Hematopoietic multipotent progenitor cell (in vitro differentiated cells): ENCODE data around the gene HOXC5. TPM values are rescaled to one million over a fixed set of nuclear protein-coding genes. Genes with fewer than 3 reads are reported as not detected.
A peak's percentile ranks its signal among the peaks of the same experiment; 100 is the strongest.
"Not testable (repeated sequence)": the region's sequence is repeated elsewhere in the genome, so short reads cannot be mapped to it uniquely, and the experiment has no call there.

Experiments used
- DNase-seq, 3 donors: peaks; one replicate each; pipeline ENCODE4 v3.0.0-alpha.2; 2011 to 2015; ENCODE audit warnings: low read depth in 2 of 3, low spot score in 2 of 3
- total RNA-seq: library from RNA; depleted of rRNA; stranded (reverse); fragments of >200 nt; gene quantifications from one replicate; pipeline ENCODE4 v1.2.3, GENCODE V29; 2012

Gene HOXC5
- total RNA-seq, 1 donor = not detected

DNA sequence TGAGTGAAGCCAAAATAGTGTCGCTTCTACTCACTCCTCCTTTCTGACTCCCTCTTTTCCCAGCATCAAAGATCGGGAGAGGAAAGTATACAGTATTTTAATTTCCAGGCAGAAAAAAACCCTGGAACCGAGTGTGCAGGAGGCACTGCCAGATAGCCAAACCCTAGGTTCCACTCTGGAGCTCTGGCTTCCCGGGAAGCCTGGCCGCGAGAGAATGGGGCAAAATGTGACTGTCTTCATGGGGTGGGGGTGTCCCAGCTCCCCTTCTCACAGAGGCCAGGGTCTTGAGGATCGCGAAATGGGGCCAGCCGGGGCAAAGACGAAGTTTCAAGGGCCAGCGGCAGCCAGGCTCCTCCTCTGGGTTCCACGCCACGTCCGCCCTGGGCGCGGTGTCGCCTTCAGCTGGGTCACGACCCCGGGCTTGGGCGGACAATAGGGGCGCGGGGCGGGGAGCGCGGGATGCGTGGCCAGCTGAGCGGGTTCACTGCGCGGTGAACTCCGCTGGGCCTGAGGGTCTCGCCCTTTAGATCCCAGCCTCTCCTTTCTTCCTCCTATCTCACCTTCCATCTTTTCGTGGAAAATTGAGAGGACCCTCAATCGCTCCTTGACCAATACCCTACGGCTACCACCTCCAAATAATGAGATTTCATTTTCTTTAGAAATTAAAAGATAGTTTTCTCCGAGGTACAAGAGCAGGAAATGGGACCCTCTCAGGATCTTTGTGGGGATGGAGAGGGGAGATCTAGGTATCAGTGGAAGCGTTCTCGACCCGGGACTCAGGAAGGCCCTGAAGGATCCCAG, 27.5 kb downstream of the HOXC5 start:
- DNase-seq = no peak

GRCh38 chr12:54060975-54061778, 28.3 kb downstream of the HOXC5 start:
- DNase-seq = no peak

- no peak for DNase-seq
Observed at GRCh38 chr12:54065677-54066076, 32.8 kb downstream of the HOXC5 start.

GRCh38 chr12:54066408-54066807, 33.6 kb downstream of the HOXC5 start:
- no peak for DNase-seq

GRCh38 chr12:54068418-54069070, 35.7 kb downstream of the HOXC5 start:
- no peak for DNase-seq

- DNase-seq = no peak
Observed at GRCh38 chr12:54071942-54072341, 39.1 kb downstream of the HOXC5 start.

DNA sequence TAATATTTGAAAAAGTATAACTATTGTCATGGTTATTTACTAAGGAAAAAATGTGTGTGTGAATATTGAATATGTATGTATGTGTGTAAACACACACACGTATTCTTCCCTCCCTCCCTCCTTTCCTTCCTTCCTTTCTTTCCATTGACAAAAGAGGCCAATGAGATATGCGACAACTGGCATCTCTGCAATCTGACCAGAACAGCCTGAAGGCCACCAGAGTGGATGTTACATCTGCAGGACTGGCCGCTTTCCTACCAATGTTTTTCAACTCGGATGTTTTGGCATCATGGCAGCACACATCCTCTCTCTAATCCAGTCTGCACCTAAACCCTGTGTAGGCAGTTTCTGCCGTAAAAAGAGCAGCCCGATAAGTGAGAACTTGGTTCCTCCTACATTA, 41.5 kb downstream of the HOXC5 start:
- DNase-seq = no peak

DNA sequence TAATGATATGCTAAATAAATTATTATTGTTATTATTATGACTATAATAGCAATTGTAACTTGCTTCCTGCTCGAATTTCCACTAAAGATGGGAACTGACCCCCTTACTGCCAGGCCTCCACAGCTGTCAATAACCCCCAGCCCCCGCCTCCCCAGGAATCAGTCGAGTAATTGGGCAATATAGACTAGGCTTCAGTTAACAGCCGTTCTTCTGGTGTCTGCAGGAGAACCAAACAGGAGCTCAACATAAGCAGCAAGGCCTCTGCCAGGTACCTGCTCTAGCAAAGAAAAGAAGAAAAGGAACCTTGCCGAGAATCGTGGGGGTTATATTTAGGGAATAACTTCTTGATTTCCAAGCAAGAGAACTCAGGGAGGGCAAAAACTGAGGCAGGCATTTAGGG, 42.6 kb downstream of the HOXC5 start:
- DNase-seq = no peak

GRCh38 chr12:54075974-54076373, 43.1 kb downstream of the HOXC5 start:
- DNase-seq = no peak

DNA sequence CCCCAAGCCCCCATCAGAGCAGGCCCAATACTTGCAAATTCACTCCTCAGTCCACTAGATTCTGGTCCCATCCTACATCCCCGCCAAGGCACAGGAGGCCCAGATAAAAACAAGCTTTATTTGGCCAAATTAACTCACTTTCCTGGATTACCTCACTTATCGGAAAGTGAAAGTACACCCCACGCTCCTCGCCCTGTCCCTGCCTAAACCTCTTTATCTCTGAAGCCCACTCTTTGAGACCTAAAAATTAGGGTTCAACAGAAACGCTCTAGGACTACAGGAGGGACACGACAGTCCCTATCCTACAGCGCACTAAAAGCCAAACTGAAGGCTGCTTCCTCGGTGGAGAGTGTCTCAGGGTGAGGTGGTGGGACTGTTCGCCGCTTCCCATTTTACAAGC, 45.0 kb downstream of the HOXC5 start:
- not testable (repeated sequence) for DNase-seq

DNA sequence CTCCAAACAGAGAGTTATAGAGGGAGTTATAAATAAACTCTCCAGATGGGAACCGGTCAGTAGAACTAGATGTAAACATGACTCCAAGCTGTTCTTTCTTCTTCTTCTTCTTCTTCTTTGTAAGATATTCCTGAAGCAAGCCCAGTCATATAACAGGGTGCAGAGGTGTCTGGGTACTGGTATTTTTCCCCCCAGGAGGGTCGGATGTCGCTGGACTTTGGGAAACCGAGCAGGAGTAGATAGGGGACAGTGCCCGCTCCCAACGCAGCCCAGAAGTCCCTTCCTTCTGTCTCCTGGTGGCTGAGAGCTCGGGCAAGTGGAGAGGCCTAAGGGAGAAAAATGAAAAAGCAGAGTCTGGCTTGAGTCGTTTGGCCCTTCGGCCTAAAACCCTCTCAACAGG, 46.3 kb downstream of the HOXC5 start:
- DNase-seq = not testable (repeated sequence)

GRCh38 chr12:54080008-54080924, 47.4 kb downstream of the HOXC5 start:
- not testable (repeated sequence) for DNase-seq

DNA sequence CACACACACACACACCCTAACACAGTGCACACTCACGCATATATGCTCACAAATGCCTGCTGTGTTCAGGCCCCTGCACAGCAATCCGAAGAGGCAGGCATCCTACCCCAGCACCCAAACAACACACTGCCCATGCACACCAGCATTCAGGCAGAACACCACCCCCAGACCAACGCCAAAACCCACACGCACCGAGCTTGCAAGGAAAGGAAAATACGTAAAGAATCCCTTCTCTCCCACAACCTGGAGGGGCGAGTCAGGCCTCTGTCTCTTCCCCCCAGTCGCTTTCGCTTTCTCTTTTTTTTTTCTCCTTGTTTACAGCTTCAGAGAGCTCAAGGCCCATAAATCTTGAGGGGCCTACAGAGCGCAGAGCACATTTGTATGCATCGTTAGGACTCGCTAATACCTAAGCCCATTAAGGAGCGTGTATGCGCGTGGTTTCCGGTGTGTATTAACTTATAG, 48.2 kb downstream of the HOXC5 start:
- peak; percentile 4 to 57 (median 46) for DNase-seq

GRCh38 chr12:54081581-54082396, 48.9 kb downstream of the HOXC5 start:
- peak in 2 of 3 donors; percentile 18 to 25 for DNase-seq

GRCh38 chr12:54082397-54082892, 49.6 kb downstream of the HOXC5 start:
- peak in 2 of 3 donors; percentile 35 to 68 for DNase-seq
